ENCODE data around the gene ENTHD1.

ENTHD1 gene

DNA sequence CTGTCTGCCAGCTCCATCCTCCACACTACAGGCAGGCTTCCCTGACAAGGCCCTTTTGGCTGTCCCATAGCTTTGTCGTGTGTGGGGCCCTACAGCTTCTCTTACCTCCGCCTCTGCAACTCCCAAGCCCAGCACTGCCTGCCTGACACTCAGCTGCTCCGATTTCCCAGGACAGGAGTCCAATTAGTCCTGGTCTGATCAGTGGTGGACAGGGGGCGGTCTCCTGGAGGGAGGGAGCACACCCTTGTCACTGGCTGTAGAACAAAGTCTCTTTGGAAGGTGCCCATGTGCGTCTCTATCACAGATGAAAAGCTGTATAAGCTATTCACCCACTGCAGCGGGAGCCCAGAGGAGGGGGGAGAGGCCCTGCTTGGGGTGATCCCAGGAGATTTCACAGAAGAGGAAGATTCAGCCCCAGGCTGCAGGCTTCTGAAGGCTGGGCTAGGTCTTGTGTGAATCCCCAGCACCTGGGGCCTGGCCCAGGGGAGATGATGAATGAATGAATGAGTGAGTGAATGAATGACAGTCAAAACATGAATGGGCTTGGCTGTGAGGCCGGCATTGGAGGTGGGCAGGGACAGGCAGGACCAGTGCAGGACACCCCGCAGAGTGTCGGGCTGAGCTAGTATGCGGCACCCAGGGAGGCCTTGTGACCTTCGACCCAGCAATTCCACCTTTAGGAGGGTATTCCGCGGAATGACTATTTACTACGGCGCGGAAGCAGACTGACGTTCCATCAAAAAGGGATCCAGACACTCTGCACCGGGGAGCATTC is 180.6 kb downstream of the ENTHD1 start:
- DNase-seq, result no peak

DNA sequence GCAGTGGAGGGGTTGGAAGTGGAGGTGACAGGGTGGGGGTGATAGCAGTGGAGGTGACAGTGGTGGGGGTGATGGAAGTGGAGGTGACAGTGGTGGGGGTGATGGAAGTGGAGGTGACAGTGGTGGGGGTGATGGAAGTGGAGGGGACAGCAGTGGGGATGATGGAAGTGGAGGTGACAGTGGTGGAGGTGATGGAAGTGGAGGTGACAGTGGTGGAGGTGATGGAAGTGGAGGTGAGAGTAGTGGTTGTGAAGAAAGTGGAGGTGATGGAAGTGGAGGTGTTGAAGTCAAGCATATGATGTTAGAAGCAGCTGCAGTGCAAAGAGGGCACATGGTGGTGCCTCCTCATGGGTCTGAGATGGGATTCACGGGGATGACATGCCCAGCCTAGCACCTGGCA is 181.5 kb downstream of the ENTHD1 start:
- DNase-seq, result no peak

DNA sequence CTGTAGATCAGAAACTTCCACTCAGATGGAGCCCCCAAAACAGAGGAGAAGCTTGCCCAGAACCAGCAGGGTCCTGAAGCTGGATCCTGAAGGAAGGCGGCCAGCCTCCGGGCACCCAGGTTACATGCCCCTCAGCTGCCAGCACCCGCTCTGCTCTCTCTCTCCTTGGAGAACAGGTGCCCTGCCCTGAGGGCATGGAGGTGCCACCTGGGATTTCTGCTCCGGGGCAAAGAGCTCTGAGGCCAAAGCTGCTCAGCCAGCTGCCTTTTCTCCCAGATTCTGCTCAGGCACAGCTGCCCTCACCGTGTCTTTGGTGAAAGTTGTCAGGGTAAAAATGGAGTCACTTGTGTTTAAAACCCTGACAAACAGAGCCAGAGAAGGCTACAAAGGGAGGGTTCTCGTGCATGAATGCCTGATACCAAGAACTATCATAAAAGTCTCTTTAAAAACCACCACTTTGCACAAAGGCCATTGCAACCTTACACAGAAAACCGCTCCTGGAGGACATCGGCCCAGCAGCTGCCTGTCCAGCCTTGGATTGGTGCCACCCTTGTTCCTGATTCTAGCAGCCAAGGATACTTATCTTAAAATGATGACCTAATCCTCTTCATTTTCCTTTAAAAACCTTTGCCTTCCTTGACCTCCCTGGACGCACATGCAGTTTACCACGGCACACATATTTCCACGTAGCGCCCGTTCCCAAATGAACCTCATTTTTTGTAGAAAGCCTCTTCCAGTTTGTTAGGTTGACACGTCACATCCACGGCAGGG is 183.0 kb downstream of the ENTHD1 start:
- no peak for DNase-seq

DNA sequence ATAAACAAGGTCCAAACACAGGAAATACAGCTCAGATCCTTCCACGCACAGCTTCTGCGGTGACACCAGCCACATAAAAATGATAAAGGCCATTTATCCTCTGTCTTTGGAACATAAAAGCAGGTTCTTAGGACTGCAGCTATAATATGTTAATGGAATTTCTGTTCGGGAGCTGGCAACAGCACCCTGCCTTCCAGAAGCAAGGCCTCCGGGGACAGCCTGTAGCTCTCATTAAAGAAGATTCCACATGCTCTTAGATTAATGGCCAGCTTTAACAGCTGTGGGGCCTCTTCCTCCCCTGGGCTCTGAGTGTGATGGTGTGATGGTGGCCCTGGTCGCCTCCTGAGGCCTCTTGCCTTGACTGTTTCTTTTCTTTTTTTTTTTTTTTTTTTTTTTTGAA is 185.7 kb downstream of the ENTHD1 start:
- DNase-seq, result no peak

DNA sequence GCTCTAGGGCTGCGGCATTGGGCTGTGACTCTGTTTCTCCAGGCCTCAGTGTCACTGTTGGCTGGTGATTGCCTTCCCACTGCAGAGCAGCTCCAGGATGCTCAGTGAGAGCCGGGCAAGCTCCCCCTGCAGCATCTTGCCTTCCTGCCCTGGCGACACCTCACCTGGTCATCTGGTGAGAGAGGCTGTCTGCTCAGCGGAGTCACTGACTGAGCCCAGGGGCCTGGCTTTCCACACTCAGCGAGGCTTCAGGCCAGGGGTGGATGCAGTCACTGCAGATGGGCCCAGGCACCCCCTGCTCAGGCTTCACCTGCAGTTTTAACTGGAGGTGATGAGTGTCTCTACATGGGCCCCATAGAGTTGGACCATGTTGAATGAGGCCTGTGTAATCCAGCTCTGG is 186.2 kb downstream of the ENTHD1 start:
- DNase-seq, result no peak

DNA sequence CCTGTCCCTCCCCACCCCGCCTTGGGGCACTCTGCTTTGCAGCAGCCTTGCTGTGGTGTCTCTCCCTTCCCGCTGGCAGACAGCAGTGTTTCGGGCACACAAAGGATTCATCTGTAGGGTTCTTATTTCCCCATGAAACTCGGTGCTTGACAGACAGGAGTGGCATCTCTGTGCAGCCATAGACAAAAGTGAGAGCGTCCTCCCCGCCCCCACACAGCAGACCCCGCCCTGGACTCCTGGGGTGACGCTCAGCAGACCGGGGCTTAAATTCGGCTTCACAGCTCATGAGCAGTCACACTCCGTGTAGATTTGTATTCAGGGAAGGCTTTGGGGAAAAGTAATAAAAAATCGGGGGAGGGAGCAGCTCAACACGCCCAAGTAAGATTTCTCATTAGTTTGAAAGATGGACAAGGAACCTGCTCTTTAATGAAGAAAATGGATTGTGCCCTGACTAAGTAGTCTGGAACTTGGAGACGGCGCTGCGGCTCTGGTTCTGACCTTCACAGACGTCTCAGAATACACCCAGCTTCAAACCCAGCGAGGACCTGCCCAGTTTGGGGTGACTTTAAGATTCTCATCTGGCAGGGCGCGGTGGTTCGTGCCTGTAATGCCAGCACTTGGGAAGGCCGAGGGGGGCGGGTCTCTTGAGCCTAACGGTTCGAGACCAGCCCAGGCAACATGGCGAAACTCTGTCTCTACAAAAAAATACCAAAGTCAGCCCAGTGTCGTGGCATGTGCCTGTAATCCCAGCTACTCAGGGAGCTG is 187.0 kb downstream of the ENTHD1 start:
- DNase-seq, result no peak

DNA sequence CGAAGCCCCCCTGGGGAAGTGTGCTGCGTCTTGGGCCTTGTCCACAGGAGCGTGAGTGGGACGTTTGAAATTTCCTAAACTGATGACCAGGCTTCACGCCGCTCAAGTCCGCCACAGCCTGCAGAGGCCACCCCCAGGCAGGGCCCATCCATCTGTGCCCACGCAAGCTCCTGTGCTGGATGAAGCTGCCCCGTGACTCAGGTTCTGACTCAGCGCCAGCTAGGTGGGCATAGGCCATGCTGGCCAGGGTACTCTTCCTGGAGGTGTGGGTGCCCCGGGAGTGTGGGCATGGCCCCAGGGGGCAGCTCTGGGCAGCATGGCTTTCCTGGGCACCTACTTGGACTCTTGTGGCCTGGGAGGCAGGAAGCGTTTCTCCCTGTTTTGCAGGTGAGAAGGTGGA is 188.2 kb downstream of the ENTHD1 start:
- DNase-seq, result no peak

DNA sequence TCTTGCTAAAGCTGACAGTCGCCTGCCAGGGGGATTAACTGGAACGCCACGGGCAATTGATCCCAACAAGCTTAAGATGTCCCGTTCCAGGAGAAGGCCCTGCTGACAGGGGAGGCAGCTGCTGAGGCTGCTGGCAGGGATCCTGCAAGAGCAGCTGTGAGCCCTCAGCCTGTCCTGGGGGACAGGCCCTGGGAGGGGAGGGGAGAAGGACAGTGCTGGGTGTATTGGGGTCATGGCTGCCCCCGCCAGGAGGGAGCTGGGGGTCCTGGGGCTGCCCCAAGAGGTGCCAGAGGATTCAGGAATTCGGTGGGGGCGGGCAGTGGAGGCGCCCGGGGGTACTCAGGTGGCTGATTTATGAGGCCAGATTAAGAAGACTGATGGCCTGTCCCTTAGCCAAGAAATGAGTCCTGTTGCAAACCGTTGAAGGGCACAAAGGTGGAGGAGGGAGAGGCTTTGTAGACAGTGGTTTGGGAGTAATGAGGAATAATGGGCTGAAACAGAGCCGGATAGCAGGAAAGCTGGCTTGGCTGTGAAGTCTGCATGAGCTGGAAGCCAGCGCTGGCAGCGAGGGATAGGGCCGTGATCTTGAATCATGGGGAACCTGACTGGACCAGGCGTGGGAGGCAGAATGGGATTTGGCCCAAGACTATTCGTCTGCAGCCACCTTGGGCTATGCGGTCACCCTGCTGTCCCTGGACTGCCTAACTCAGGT is 189.5 kb downstream of the ENTHD1 start:
- no peak for DNase-seq

DNA sequence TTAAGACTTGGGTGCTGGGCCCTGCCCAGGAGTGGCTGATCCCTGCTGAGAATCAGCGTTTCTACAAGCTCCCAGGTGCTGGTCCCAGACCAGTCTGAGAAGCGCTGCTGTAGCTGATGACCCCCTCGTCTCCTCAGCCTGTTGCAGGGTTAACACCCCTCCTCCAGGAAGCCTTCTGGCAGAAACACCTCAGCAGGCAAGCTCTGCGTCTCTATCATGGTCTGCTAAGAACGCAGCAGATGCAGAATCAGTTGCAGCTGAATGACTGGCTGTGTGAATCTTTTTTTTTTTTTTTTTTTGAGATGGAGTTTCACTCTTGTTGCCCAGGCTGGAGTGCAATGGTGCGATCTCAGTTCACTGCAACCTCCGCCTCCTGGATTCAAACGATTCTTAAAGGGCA is 190.5 kb downstream of the ENTHD1 start:
- no peak for DNase-seq

DNA sequence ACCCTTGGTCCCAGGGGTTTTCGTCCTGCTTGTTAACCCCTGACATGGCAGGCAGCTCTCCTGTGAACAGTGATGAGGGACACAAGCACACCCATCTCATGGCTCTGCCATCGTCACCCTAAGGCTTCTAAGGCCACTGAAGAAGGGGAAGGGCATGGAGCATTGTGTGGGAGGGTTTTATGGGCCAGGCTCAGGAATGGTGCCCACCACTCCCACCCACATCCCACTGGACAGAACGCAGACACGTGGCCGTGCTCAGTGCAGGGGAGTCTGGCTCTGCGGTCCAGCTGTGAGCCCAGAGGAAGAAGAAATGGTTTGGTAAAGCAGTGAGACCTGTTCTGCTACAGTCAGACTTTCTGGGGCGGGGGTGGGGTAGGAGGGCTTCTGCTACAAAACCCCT is 193.0 kb downstream of the ENTHD1 start:
- no peak for DNase-seq

DNA sequence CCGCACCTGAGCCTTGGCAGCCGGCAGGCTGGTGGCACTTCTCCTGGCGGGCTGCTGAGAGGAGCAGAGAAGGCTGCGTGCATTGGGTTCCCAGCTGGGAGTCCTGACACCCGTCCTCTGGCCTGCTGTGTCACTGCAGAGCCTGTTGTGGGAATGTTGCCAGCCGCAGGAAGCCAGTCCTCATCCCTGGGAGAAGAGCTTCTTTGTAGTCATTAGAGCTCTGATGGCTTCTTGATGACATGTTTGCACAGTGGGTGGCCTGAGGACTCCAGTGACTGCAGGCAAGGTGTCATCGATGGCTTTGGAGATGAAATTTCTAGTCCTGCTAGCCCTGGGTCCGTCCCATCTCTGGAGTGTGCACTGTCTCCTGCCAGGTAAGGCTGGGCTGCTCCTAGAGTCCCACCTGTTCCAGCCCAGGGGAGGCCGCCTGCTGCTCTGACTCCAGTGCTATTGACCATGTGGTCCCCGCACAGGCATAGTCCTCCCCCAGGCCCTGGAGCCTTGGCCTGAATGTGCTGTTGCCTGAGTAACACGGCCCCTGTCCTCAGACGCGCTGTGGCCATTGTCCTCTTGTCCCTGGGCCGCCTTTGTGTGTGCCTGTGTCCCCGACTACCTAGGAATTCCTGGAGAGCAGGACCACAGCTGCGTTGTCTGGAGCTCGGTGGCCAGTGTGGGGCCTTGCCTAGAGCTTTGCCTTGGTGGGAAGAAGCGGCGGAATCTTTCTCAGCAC is 193.8 kb downstream of the ENTHD1 start:
- DNase-seq, result no peak

DNA sequence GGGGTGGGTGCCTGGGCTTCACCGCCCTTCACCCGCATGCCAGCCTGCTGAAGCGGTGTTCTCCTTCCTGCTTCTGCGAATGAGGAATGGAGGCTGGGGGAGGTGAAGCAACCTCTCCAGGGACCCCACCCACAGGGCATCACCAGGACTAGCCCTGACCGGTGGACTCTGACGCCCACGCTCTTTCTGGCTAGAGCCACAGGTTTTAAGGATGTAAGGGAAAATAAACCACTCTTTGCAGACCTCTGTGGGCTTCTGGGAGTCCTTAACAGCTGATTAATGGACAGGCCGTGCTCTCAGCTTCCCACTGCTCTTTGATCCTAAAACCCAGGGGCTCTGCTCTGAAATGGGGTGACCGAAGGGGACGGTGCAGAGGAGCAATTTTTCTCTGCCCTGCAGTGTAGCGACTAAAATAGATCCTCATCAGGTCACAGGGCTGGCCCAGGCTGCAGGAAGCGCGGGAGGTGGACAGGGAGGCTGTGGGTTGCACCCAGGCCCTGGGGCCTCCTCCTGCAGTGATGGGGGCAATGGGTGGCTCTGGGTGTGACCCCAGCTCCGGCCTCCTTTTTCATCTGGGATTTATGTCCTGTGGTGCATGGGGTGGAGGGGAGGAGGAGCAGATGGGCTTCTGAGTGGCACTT is 195.7 kb downstream of the ENTHD1 start:
- no peak for DNase-seq

DNA sequence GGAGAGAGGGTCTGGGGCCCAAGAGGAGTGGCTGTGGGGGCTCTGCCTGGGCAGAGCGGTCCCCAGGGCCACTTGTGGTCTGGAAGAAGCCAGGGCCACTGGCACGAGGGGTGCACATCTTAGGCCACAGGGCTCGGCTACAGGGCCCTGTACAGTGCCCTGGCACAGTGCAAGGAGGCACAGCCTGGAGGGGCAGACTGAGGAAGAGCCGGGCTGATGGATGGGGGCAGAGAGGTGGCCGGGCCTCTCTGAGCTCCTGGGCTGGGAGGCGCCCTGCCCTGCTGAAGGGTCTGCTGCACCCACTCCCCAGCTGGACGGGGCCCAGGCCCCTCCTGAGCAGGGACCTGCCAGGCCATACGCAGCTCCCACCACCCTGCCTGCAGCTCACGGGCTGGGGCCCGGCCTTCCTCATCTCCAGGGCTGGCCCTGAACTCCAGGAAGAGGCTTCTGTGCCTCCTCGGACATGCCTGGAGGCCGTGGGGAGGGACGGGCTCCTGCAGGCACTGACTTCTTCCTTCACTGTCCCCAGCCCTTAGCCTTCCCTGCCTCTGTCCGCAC is 199.5 kb downstream of the ENTHD1 start:
- DNase-seq, result no peak

Measured in fibroblast of skin of scalp (primary cell).